SK-N-SH (cell line): ENCODE data around the gene C14orf119. TPM values are rescaled to one million over a fixed set of nuclear protein-coding genes. Genes with fewer than 3 reads are reported as not detected.

Experiments
- CTCF ChIA-PET: fragments of 300-600, 350-600 bp; formaldehyde crosslinking; extraction: SDS; loops from one replicate; lab custom pipeline; 2021; lab: Yijun Ruan, JAX
- POLR2A ChIA-PET: fragments of 350-600 bp; sonication (Branson Sonifier 250); formaldehyde crosslinking; extraction: SDS; loops from one replicate; lab custom pipeline; 2020; ENCODE audit warnings: antibody characterized with exemption, inconsistent platforms; lab: Yijun Ruan, JAX
- DNase-seq: peaks from one replicate; pipeline ENCODE4 v3.0.0; 2012
- H2AFZ ChIP-seq: fragments of 200-600 bp; sonication (generic); 2 replicates; pipeline ENCODE4 v1.8.1; 2016; ENCODE audit warnings: antibody characterized with exemption, mild to moderate bottlenecking, low read depth
- H3F3A ChIP-seq: fragments of 200-600 bp; sonication (generic); replicated peaks from 2 replicates; pipeline ENCODE3; 2016; ENCODE audit warnings: antibody characterized with exemption, mild to moderate bottlenecking; ENCODE audit not compliant: insufficient read depth
- H3K27ac ChIP-seq, 2 experiments: fragments of 200-500 bp in 1 of 2; fragments of 200-600 bp in 1 of 2; sonication (Bioruptor generic) in 1 of 2; sonication (generic), shearing (Covaris generic) in 1 of 2; 2 replicates each; pipeline versions ENCODE4 v1.5.1 to v1.6.1; 2014 to 2016; ENCODE audit warnings: low read depth in 2 of 2, inconsistent platforms in 1 of 2, low read length in 1 of 2, mild to moderate bottlenecking in 1 of 2, mixed read lengths in 1 of 2
- H3K27me3 ChIP-seq: fragments of 200-600 bp; sonication (generic), shearing (Covaris generic); 2 replicates; pipeline ENCODE4 v1.6.1; 2016; ENCODE audit warnings: mixed run types; ENCODE audit not compliant: insufficient read depth
- H3K36me3 ChIP-seq, 2 experiments: fragments of 200-500 bp in 1 of 2; fragments of 200-600 bp in 1 of 2; sonication (Bioruptor generic) in 1 of 2; sonication (generic) in 1 of 2; replicated peaks in 1 of 2; 2 replicates each; pipeline versions ENCODE3 to v1.5.1; 2014 to 2016; ENCODE audit warnings: low read length in 1 of 2, mild to moderate bottlenecking in 1 of 2; ENCODE audit not compliant: insufficient read depth in 2 of 2, control insufficient read depth in 1 of 2
- H3K4me1 ChIP-seq, 2 experiments: fragments of 200-500 bp in 1 of 2; fragments of 200-600 bp in 1 of 2; sonication (Bioruptor generic) in 1 of 2; sonication (generic), shearing (Covaris generic) in 1 of 2; 2 replicates each; pipeline versions ENCODE4 v1.5.1 to v1.6.1; 2014 to 2016; ENCODE audit warnings: low read depth in 1 of 2, low read length in 1 of 2, mixed run types in 1 of 2; ENCODE audit not compliant: insufficient read depth in 2 of 2, control insufficient read depth in 1 of 2
- H3K4me2 ChIP-seq: fragments of 200-600 bp; sonication (generic), shearing (Covaris generic); 2 replicates; pipeline ENCODE4 v1.6.1; 2017; ENCODE audit warnings: mixed run types
- H3K4me3 ChIP-seq, 2 experiments: fragments of 200-500 bp in 1 of 2; fragments of 200-600 bp in 1 of 2; sonication (Bioruptor generic) in 1 of 2; sonication (generic), shearing (Covaris generic) in 1 of 2; 2 replicates each; pipeline versions ENCODE4 v1.5.1 to v1.8.1; 2014 to 2016; ENCODE audit warnings: low read depth in 2 of 2, inconsistent platforms in 1 of 2, low read length in 1 of 2, mild to moderate bottlenecking in 1 of 2, mixed read lengths in 1 of 2, moderate library complexity in 1 of 2
- H3K79me2 ChIP-seq: fragments of 200-600 bp; sonication (generic); 2 replicates; pipeline ENCODE4 v1.8.1; 2017; ENCODE audit warnings: mild to moderate bottlenecking; ENCODE audit not compliant: insufficient read depth
- H3K9ac ChIP-seq: fragments of 200-600 bp; sonication (generic); 2 replicates; pipeline ENCODE4 v1.6.1; 2017; ENCODE audit warnings: mixed run types
- H3K9me2 ChIP-seq: fragments of 200-600 bp; sonication (generic); 2 replicates; pipeline ENCODE4 v1.6.1; 2017; ENCODE audit warnings: mixed run types
- H3K9me3 ChIP-seq: fragments of 200-600 bp; sonication (generic); 2 replicates; pipeline ENCODE4 v1.6.1; 2017; ENCODE audit warnings: mixed run types, mild to moderate bottlenecking, moderate library complexity
- H4K20me1 ChIP-seq: fragments of 200-600 bp; sonication (generic); 2 replicates; pipeline ENCODE4 v1.6.1; 2017; ENCODE audit warnings: mild to moderate bottlenecking, mixed run types; ENCODE audit not compliant: insufficient read depth
- EP300 ChIP-seq, 2 experiments: IDR thresholded peaks; 2 replicates each; pipeline versions ENCODE4 v1.4.0 to v1.6.1; 2012; ENCODE audit warnings: borderline replicate concordance in 1 of 2, low read depth in 1 of 2, low read length in 1 of 2
- EZH2phosphoT487 ChIP-seq: fragments of 200-600 bp; sonication (generic); IDR thresholded peaks from 2 replicates; pipeline ENCODE4 v1.6.1; 2017; ENCODE audit warnings: low read depth, mixed run types, mild to moderate bottlenecking, antibody characterized with exemption, moderate library complexity, borderline replicate concordance
- FOSL2 ChIP-seq: IDR thresholded peaks from 2 replicates; pipeline ENCODE4 v1.4.0; 2012; ENCODE audit warnings: low read depth, mild to moderate bottlenecking, moderate library complexity, borderline replicate concordance
- GABPA ChIP-seq: IDR thresholded peaks from 2 replicates; pipeline ENCODE4 v1.4.0; 2012; ENCODE audit warnings: low read depth, mild to moderate bottlenecking
- IRF3 ChIP-seq: fragments of 150-350 bp; IDR thresholded peaks from 2 replicates; pipeline ENCODE4 v1.6.1; 2016; ENCODE audit warnings: mild to moderate bottlenecking, low read depth, low read length
- MAX ChIP-seq: IDR thresholded peaks from 2 replicates; pipeline ENCODE4 v1.4.0; 2012; ENCODE audit warnings: low read depth
- NFIC ChIP-seq: IDR thresholded peaks from 2 replicates; pipeline ENCODE4 v1.4.0; 2012; ENCODE audit warnings: borderline replicate concordance
- PBX3 ChIP-seq: IDR thresholded peaks from 2 replicates; pipeline ENCODE4; 2012
- RAD21 ChIP-seq: IDR thresholded peaks from 2 replicates; pipeline ENCODE4 v1.6.1; 2012; ENCODE audit warnings: mild to moderate bottlenecking, low read length
- RFX5 ChIP-seq: IDR thresholded peaks from 2 replicates; pipeline ENCODE4 v1.6.1; 2012; ENCODE audit warnings: mild to moderate bottlenecking, improper control_type of control experiment, low read length
- RXRA ChIP-seq: IDR thresholded peaks from 2 replicates; pipeline ENCODE4 v1.4.0; 2012; ENCODE audit warnings: low read depth, mild to moderate bottlenecking, borderline replicate concordance
- USF2 ChIP-seq: fragments of 150-350 bp; IDR thresholded peaks from 2 replicates; pipeline ENCODE4 v1.6.1; 2017; ENCODE audit warnings: antibody characterized with exemption, low read length, low read depth, borderline replicate concordance
- YY1 ChIP-seq: IDR thresholded peaks from 2 replicates; pipeline ENCODE4 v1.4.0; 2012; ENCODE audit warnings: low read depth, mild to moderate bottlenecking
- ZBTB33 ChIP-seq: IDR thresholded peaks from 2 replicates; pipeline ENCODE4 v1.4.0; 2012; ENCODE audit warnings: low read depth, borderline replicate concordance
- WGBS: methylation state at CpG from one replicate; pipeline ENCODE4 v1.1.6; 2017; ENCODE audit warnings: low lambda C conversion rate; 5-methylcytosine and 5-hydroxymethylcytosine counted together
- polyA plus RNA-seq, 3 experiments: library from polyadenylated mRNA; depleted of rRNA; stranded (reverse); fragments of >200 nt; gene quantifications; 2 replicates each; pipeline ENCODE4 v1.2.3, GENCODE V29; 2012

Gene C14orf119
- polyA plus RNA-seq, 1 of the 3 experiments (the other 2 are of a cell fraction) = 55.2 TPM

GRCh38 chr14:23148591-23149249 is 53.4 kb downstream of the C14orf119 start:
- WGBS = 74% methylated on average over 5 of the region's 5 CpGs
- CTCF ChIA-PET = interaction anchor here (0.9 to 2.1 kb wide), 4 partner anchors 13 to 38 kb away, joined by 3 to 6 read pairs (median 4); no protein-coding TSS in a partner anchor

More at GRCh38 chr14:23148591-23149249, 53.4 kb downstream of the C14orf119 start:
- H3K27me3 ChIP-seq = peaks cover 9% of the 10 kb centered on the region; the same call in 1 of the 2 replicates
- no peaks in the 10 kb centered on the region for H4K20me1 ChIP-seq
- H3K9ac ChIP-seq = no peak overlapping the region
- no peak overlapping the region for H2AFZ ChIP-seq
- H3K9me2 ChIP-seq = no peaks in the 10 kb centered on the region
- no peak overlapping the region for H3K4me3 ChIP-seq
- POLR2A ChIA-PET = no interaction called here
- no peaks in the 10 kb centered on the region for H3K9me3 ChIP-seq
- TF ChIP-seq RXRA (no peak), GABPA (no peak), EZH2phosphoT487 (no peak), FOSL2 (no peak), YY1 (no peak), MAX (no peak), RAD21 (no peak), RFX5 (no peak), USF2 (no peak), PBX3 (no peak), NFIC (no peak), EP300 (IDR thresholded peaks at IDR 0.05; ENCODE audit: borderline replicate concordance in 1 of 2, low read depth in 1 of 2, low read length in 1 of 2) (no peak), ZBTB33 (no peak), IRF3 (no peak)
- DNase-seq = no peak
- no peaks in the 10 kb centered on the region for H3K79me2 ChIP-seq
- H3K4me2 ChIP-seq = no peak overlapping the region
- H3K27ac ChIP-seq = no peak overlapping the region
- no peaks in the 10 kb centered on the region for H3K36me3 ChIP-seq
- H3F3A ChIP-seq = no peaks in the 10 kb centered on the region
- 0 out of 4 replicates have a peak, but pooled peaks cover 0 to 2% of the 10 kb centered on the region in 2 experiments for H3K4me1 ChIP-seq
